ENCODE measurements around the gene CEMIP2.

- TF ChIP-seq, protein P1, sequence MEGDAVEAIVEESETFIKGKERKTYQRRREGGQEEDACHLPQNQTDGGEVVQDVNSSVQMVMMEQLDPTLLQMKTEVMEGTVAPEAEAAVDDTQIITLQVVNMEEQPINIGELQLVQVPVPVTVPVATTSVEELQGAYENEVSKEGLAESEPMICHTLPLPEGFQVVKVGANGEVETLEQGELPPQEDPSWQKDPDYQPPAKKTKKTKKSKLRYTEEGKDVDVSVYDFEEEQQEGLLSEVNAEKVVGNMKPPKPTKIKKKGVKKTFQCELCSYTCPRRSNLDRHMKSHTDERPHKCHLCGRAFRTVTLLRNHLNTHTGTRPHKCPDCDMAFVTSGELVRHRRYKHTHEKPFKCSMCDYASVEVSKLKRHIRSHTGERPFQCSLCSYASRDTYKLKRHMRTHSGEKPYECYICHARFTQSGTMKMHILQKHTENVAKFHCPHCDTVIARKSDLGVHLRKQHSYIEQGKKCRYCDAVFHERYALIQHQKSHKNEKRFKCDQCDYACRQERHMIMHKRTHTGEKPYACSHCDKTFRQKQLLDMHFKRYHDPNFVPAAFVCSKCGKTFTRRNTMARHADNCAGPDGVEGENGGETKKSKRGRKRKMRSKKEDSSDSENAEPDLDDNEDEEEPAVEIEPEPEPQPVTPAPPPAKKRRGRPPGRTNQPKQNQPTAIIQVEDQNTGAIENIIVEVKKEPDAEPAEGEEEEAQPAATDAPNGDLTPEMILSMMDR (IDR thresholded peaks at IDR 0.05), result peak; percentile 66 to 86 (median 78)
- TF ChIP-seq POLR2AphosphoS5 (IDR thresholded peaks at IDR 0.05) (no peak), EP300 (IDR thresholded peaks at IDR 0.05) (no peak), POLR2A (IDR thresholded peaks at IDR 0.05) (no peak)
These were observed 38.6 kb upstream of the CEMIP2 start for GRCh38 chr9:71806901-71807307.
